Measurements from ENCODE around the gene LEMD2.
A peak's percentile ranks its signal among the peaks of the same experiment; 100 is the strongest.

LEMD2 gene

DNA sequence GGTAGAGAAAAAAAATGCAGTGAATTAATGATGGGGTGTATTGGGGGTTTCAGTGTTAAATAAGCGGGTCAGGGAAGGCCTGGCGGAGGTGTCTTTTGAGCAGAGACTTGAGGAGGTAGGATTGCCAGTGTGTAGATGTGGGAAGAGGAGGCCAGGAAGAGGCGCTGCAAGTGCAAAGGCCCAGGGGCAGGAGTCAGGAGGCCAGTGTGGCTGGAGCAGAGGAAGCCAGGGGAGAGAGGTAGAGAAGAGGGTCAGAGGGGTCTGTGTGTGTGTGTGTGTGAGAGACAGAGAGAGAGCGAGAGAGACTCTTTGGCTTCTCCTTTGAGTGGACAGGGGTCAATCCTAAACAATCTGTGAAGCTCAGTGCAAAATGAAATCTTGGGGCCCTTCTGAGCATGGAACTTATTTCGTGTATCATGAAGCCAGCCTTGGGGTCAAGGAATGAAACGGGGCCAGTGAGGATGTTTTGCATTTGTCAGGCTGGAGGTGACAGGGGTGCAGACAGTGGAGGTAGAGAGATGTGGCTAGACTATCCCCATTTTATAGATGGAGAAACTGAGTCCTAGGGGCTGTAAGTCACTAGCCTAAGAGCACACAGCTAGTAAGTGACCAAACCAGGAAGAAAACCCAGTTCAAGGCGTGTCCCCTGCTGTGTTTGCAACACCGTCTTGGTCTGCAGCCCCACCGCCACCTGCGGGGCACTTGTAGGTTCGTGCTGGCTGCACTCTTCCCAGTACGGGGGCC, 32.5 kb downstream of the LEMD2 start:
- no peak for DNase-seq (ENCODE audit: low read depth in 3 of 3)

DNA sequence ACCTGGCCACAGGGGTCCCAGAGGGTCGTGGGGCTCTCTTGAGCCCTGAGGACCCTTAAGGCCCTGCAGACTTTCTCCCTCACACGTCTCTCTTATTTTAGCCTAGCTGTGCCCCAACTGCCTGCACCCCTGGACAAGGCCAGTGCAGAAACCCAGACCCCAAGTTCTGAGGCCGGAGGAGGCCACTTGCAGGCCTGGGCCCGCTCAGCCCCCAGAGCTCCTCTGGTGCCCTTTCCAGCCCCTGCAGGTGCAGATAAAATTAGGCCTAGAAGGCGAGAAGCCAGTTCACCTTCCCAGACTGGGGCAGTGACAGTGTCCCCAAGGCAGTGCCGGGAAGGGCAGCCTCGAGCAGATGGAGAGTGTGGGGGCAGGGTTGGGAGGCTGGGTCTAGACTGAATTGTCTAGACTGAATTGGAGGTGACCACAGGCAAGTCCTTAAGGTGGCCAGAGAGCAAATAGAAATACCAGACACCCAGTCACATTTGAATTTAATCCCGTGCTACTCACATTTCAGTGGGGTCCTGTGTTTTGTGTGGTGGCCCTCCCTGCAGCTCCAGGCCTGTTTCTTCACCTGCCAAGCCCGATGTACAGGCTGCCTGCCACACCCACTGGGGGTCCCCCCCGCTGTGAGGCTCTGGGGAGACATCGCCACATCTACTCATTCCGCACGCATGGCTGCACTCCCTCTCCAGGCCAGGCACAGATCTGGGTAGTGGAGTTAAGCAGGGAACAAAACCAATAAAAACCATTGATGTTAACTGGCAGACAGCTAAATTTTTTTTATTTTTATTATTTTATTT, 33.7 kb downstream of the LEMD2 start:
- no peak for DNase-seq (ENCODE audit: low read depth in 3 of 3)

DNA sequence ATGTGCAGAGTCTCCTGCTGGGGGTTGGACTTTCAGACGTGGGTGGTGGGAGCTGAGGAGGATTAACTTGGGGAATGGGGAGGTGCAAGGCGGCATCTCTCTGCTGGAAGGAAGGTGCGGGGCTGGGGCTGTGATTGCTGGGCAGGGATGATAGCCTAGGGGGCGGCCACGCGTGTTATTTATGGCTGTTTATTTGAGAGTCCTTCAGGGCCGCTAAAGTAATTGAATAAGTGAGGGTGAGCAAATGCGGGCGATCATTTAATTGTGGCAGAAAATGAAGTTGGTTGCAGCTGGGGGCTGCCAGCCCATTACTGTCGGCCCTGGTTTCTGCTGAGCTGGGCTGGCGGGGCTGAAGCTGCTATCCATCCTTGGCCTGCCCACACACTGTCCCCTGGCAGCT, 34.7 kb downstream of the LEMD2 start:
- no peak for DNase-seq (ENCODE audit: low read depth in 3 of 3)

DNA sequence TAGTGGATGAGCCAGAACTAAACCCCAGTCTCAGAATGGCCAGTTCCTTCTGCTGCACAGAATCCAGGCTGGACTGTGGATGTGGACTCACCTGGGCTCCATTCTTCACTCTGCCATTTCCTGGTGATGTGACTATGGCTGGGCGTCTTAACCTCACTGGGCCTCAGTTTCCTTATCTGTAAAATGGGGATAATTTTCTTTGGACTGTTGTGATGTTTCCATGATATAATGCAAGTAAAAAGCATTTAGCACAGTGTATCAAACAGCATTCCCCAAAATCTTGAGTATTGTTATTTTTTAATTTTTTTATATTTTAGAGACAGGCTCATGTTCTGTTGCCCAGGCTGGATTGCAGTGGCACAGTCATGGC, 36.3 kb downstream of the LEMD2 start:
- no peak for DNase-seq (ENCODE audit: low read depth in 3 of 3)

DNA sequence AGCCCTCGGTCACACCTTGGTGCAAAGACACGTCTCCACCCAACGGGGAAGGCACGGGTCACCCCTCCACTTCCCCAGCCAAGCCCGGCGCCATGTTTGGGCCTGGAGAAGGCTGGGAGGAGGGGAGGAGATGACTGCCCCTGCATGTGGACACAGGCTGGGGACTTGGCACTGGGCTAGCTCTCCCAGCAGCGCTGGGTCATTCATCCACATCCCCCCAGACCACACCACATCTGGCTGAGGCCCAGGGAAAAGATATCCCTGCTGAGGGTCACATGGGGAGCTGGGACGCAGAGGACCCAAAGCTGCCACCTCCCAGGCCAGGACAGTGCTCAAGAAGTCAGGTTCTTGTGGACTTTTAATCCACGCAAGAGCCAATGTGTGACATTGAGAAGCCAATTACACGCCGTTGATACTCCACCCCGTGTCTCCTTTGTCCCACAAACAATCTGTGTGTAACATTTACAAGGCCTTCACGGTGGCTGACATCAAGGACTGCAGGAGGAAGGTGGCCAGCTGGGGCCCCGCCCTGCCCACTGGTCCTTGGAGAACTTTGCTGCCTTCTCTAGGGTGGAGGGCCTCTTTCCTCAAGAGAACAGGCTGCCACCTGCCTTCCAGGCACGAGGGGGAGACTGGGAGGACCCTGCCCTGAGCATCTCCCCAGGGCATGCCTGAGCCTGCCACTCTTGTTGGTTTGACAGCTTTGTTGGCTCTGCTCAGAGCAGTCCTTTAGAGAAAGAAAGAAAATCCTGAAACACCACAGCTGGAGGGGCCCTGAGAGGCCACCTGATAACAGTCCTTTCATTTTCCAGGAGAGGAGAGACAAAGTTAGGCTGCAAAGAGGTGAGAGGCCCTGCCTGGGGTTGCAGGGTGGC, 36.9 kb downstream of the LEMD2 start:
- no peak for DNase-seq (ENCODE audit: low read depth in 3 of 3)

DNA sequence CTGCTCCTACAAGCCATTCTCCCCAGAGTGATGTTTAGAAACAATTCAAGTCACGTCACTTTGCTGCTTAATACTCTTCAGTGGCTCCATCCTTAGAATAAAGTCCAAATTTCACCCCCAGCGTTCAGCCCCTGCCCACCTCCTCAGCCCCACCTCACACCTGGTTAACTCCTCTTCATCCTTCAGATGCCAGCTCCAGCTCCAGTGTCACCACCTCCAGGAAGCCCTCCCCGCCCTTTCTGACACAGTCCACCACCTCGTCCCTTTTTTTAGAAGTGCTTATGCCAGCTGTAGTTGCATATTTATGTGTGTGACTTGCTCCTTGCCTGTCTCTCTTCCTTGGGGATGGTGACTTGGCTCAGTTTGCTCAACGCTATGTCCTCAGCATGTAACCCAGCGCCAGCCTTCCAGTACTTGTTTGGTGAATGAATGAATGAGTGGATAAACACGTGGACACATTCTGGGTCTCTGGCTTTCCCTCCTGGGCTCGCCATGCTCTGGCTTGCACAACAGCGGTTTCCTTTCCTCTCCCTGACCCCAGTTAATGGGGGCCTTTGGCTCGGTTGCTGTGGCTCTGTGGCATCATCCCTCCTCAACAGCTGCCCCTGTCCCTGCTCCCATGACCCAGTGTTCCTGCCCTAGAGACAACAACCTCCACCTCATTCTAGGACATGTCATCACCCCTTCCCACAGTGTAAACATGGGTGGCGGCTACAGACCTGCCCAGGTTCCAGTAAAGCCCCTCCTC, 38.5 kb downstream of the LEMD2 start:
- no peak for DNase-seq (ENCODE audit: low read depth in 3 of 3)

DNA sequence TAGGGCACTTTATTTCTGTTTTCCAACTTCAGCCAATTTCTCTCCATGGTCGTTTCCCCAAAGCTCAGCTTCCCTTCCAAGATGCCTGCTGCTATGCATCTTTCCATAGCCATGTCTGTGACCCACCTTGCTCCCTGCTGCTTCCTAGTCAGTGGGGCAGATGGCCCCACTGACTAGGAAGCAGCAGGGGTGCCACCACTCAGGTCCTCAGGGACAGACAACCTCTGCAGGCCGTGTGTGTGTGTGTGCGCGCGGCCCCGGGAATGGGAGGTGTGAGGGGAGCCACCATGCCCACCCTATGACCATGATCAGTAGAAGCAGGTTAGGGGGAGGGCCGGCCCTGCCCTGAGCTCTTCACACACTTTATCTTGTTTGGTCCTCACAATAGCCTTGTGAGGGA, 39.5 kb downstream of the LEMD2 start:
- no peak for DNase-seq (ENCODE audit: low read depth in 3 of 3)

DNA sequence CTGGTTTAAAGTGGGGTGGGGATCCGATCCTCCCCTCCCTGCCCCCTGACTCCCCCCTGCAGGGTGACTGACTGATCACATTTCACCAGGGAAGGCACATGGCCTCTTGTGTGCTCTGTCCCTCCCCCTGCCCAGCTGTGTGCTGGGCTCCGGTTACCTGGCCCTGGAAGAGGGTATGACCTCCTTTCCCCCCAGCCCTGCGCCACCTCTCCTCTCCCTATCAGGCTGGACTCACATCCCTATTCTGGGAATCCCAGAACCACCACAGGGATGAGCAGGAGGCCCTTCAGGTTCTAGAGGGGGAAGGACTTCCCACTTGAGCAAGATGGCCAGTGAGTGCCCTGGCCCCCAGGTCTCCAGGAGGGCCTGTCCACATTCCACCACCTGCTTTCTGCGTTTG, 40.1 kb downstream of the LEMD2 start:
- no peak for DNase-seq (ENCODE audit: low read depth in 3 of 3)

DNA sequence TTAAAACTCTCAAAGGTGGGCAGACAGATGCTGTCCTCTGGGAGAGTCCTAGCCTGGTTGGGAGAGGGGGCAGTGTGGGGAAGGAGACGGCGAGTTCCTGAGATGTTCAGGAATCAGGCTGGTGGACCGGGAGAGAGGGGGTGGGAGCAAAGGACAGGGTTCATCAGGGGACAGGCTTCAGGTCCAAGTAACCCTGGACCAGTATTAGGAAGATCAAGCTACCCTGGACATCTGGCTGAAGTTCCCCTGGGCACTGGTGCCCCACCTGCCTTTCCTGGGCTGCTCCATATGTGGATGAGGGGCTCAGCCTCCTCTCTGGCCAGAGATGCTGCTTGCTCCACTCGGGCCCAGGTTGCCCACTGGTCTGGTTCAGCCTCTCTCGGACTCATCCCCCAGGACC, 41.1 kb downstream of the LEMD2 start:
- no peak for DNase-seq (ENCODE audit: low read depth in 3 of 3)

DNA sequence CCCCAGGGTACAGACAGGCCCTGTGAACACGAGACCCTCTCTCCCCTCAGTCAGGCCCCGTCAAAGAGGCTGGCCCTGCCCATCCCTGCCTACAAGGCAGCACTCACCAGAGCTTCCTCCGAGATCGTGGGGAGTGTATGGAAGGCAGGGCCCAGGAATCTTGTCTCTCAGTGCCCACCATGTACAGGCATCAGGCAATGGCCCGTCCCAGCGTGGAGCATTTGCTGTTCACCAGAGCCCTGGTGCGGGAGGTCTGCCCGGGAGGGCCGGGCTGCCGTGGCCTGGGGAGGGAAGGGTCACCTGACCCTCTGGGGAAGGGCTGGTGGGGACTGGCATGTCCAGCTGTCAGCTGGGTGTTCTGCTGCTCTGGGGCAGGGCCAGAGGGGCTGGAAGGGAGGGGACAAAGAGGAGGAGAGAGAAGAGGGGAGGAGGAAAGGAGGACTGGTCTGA, 42.3 kb downstream of the LEMD2 start, which contains the start of gene IP6K3:
TSS of gene IP6K3 (minus strand) at position 255 of the 450 bp plus-strand sequence. CDS start 11,429 bp downstream, outside the sequence.
- no peak for DNase-seq (ENCODE audit: low read depth in 3 of 3)

DNA sequence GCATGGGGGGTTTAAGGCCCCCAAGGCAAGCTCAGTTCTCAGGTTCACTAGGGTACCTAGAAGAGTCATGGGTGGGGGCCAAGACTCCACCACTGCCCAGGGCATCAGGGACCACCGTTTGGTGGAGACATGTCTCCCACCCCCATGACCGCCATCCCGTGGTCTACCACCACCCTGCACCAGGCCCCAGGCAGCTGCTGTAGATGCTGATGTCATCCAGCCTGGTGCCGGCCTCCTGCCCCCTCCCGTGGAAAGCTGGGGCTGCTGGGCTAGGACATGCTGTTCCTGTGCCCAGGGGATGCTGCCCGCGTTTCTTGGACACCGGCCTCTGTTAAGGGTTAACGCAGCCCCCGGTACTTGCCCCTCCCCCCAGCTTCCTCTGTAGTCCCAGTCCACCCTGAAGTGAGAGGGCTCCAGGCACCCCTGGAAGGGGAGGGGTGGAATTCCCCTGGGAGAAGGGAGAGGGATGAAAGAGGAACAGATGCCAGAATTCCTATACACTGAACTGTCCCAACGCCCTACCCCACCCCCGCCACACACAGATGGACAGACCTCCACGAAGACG, 42.8 kb downstream of the LEMD2 start:
- no peak for DNase-seq (ENCODE audit: low read depth in 3 of 3)

DNA sequence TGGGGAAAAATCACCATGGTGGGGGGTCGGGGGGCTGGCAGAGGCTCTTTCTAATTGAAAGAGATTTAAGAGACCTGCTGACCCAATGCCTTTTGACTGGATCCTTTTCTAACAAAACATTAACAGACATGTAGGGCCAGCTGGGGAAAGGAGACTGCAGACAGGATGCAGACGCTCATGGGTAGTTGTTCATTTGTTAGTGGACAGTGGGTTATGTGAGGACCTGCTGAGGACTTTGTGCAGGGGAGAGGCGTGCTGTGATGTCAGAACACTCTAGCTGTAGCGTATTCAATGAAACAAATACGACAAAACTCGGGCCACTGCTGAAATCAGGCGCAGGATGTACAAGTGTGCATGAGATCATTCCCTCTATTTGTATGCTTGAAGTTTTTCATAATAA, 43.4 kb downstream of the LEMD2 start:
- DNase-seq (ENCODE audit: low read depth in 3 of 3): no peak

DNA sequence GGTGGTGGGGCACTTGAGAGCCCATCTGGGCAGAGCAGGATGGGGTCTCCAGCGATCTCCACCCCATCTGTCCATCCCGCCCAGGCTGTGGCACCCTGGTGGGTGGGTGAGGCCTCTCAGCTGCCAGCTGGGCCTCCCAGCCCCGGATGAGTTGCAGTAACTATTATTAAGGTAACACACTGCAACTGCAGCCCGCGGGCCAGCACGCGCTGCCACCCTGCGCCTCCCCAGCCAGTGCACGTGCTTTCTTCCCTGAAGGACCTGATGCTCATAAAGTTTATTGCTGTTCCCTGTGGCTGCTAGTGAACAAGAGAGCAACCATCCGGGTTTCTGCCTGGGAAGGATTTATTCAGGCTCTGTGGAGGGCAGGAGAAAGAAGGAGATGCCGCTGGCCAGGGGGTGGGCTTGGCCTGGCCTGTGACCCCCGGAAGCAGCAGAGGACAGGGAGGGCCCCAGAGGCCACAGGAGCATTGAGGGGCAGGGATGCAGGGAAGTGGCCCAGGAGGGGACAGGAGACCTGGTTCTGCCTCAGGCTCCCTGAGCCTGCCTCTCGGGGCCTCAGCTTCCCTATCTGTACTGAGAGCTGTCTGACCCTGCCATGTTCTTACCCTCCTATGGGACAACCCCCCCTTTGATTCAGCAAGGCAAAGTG, 43.9 kb downstream of the LEMD2 start:
- DNase-seq (ENCODE audit: low read depth in 3 of 3): no peak

DNA sequence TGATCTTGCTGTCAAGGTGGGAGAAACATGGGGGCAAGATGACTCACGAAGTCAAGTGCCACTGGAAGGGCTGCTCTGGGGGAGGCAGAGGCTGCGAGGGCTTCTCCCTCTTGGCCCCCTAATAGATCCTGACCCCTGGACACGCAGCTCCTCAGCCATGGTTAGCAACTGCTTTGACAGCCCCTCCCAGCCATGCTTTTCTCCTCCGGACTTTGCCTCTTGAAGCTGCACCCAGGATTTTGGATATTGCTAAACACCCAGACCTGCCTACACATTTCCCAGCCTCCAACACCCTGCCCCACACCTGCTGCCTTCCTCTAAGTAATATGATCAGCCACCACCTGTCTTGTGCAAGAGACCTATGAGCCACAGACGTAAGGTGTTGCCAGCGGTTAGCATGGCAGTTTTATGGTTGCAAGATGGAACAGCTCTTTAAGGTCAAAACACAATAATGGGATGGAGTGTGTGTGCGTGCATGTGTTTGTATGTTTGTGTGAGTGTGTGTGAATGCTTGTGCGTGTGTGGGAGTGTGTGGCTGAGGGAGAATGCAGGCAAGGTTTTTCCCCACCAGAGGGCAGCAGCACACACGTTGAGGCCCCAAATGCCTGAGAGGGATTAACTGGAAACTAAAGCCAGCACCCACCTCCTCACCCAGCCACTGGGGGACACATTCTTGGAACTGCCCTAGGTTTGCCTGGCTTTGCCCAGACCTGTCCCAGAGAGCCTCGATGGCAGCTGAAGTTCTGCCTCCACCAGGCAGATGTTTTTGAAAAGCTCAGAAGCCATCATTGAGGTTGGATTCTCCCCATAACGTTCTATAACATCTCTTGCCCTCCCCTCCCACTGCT, 44.7 kb downstream of the LEMD2 start:
- peak; percentile 38 to 73 (median 53) for DNase-seq (ENCODE audit: low read depth in 3 of 3)

DNA sequence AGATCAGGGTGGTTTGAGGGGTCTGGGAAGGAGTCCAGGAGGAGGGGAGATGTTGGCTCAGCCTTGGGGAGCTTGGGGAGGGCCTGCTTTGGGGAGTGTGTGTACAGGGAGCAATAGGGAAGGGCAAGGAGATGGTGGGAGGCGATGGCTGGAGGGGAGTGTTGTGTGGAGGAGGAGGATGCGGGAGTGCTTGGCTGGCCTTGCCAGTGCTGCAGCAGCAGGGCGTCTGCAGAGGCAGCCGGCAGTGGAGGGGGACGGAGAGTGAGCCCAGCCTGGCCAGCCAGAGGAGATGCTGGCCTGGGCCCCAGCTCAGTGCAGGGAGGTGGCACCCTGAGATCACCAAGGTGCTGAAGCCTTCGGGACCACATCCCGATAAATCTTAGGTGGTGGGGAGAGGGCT, 46.1 kb downstream of the LEMD2 start:
- DNase-seq (ENCODE audit: low read depth in 3 of 3): no peak

DNA sequence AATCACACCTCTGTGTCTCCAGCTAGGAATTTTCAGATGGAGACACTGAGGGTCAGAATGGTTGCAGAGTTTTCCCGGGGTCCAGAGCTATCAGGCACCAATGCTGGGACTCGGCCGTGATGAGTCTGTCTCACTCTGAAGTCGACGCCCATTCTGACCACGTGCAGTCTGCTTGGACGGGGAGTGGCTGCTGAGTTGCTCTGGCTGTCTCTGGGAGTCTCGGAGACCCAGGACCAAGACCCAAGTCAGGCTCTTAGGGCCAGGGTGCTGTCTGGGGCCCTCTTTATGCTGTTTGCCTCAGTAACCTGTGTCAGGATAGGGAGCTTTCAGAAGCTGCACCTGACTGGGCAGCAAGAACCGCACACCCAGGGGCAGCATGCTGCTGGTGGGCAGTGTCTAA, 46.8 kb downstream of the LEMD2 start:
- DNase-seq (ENCODE audit: low read depth in 3 of 3): no peak

DNA sequence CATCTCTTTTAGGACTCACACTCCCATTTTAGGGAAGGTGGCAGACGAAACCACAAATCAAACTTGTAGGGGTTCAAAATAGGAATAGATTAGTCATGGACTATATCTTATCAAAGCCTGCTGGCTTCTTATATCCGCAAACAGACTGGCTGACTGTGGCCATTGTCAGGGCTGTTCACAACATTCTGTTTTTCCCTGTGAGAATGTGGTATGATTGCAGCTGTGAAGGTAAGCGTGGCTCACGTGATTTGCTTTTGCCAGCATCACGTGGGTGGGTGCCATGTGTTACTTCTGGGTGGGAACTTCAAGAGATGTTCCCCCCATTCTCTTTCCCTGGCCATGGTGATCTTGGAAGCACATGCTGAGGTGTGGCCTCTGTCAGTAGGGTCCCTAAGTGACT, 48.1 kb downstream of the LEMD2 start:
- no peak for DNase-seq (ENCODE audit: low read depth in 3 of 3)

DNA sequence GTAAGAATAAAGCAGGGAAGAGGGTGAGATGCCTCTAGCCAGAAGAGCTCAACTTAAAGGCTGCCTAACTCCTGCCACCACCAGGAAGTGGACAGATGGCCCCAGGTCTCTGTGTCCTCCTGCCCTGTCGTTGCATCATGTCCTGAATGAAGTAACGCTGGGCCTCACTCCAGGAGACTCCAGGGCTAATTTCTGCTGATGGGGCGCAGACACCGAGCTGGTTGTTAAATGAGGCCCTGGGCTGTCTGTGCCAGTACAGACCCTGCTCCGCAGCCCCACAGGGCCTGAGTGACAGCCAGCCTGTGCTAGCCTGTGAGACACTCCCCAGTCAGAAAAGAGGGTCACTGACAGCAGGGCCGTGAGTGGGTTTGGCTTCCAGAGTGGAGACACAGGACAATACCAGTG, 48.7 kb downstream of the LEMD2 start:
- DNase-seq (ENCODE audit: low read depth in 3 of 3): no peak

DNA sequence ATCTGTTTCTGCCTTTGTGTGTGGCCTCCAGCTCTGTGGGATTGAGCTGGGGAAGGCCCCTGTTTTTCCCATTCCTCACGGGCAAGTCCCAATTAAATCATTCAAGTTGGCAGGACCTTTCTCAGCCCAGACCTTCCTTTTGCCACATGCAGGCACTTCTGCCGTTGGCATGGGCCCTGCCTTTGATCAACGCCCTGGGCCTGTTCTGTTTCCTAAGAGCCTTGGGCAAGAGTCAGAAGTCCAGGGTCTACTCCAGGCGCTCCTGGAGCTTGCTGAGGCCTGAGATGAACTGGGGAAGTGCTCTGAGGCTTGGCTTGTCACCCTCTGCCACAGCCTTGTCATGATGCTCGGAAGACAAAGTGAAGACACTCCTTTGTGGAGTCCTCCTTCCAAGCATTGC, 49.4 kb downstream of the LEMD2 start:
- DNase-seq (ENCODE audit: low read depth in 3 of 3): no peak

DNA sequence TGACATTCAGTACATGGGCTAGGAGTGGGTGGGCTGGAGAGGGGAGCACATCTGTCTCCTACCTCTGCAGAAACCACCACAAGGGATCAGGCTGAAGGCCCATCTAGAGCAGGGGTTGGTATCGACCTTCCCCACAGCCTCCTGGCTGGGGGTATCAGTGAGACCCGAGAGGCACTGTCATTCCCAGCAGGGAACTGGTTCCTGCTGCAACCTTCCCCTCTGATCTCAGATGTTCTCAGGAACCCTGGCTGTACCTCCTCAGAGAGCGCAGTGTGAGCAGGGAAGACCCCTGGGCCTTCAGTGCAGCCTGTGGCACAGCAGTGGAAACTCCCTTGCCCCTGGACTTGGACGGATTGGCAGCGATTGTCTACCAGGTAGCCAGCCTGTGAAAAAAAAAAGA, 50.1 kb downstream of the LEMD2 start:
- DNase-seq (ENCODE audit: low read depth in 3 of 3): no peak

Data from stimulated activated CD4-positive, alpha-beta T cell treated with anti-CD3 and anti-CD28 coated beads, TNF-alpha, amount 100 ng/mL, for 24 hours (primary cell).